ENCODE measurements around the gene KCTD3.

Gene KCTD3

DNA sequence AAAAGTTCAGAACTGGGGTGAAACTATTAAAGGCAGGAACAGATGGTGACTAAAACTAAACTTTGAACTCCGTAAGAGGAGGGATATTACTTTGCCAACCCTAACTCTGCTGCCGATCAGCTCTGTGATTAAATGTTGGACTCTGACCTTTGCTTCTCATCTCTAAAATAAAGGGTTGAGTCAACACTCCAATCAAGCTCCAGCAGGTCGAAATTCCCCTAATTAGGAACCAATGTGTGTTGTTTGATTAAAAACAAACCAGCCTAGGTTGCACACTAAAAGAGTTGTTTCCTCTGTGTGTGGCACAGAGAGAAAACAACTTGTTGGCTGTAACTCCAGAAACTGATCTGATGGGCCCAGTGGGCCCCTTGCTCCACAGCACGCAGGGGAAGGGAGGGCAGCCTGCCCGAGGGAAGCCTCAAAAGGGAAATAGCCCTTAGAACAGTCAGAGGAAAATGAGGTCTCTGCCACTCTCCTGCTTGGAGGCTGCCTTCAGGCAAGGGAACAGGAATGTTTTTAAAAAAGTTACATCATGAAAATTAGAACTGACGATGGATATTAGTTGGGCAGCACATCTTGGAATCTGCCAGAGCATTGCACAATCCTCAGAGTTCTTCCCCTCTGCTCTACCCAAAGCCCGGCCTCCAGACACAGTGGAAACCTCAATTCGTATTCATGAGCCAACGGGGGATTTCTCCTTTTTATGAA, 69.3 kb downstream of the KCTD3 start:
- H4K20me1 ChIP-seq (ENCODE audit: insufficient read depth, low read length, poor library complexity, severe bottlenecking): no peaks in the 10 kb centered on the region
- H2AFZ ChIP-seq (ENCODE audit: low read length): no peak overlapping the region
- no peaks in the 10 kb centered on the region for H3K9me2 ChIP-seq (replicated peaks; ENCODE audit: low read depth, low read length)
- no peaks in the 10 kb centered on the region for H3K4me1 ChIP-seq (ENCODE audit: insufficient read depth, low read length, poor library complexity, severe bottlenecking)
- H3F3A ChIP-seq (ENCODE audit: low read depth): no peaks in the 10 kb centered on the region
- H3K9me3 ChIP-seq (ENCODE audit: insufficient read depth, low read depth, low read length): no peaks in the 10 kb centered on the region
- H3K4me3 ChIP-seq (ENCODE audit: low read length, poor library complexity, severe bottlenecking): no peak overlapping the region
- no peak for TF ChIP-seq EZH2phosphoT487 (IDR thresholded peaks at IDR 0.05; ENCODE audit: borderline replicate concordance)
- TF ChIP-seq, protein P1, sequence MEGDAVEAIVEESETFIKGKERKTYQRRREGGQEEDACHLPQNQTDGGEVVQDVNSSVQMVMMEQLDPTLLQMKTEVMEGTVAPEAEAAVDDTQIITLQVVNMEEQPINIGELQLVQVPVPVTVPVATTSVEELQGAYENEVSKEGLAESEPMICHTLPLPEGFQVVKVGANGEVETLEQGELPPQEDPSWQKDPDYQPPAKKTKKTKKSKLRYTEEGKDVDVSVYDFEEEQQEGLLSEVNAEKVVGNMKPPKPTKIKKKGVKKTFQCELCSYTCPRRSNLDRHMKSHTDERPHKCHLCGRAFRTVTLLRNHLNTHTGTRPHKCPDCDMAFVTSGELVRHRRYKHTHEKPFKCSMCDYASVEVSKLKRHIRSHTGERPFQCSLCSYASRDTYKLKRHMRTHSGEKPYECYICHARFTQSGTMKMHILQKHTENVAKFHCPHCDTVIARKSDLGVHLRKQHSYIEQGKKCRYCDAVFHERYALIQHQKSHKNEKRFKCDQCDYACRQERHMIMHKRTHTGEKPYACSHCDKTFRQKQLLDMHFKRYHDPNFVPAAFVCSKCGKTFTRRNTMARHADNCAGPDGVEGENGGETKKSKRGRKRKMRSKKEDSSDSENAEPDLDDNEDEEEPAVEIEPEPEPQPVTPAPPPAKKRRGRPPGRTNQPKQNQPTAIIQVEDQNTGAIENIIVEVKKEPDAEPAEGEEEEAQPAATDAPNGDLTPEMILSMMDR (conservative IDR thresholded peaks at IDR 0.05; ENCODE audit: low read length): no peak
- H3K4me2 ChIP-seq (ENCODE audit: low read depth, low read length, poor library complexity, severe bottlenecking): no peak overlapping the region
- no peaks in the 10 kb centered on the region for H3K79me2 ChIP-seq (ENCODE audit: insufficient read depth, low read length)
- H3K36me3 ChIP-seq (ENCODE audit: insufficient read depth, low read length): no peaks in the 10 kb centered on the region
- H3K9ac ChIP-seq (ENCODE audit: low read depth, low read length, poor library complexity, severe bottlenecking): no peak overlapping the region
- H3K27me3 ChIP-seq (ENCODE audit: insufficient read depth, low read length, poor library complexity, severe bottlenecking): no peaks in the 10 kb centered on the region

DNA sequence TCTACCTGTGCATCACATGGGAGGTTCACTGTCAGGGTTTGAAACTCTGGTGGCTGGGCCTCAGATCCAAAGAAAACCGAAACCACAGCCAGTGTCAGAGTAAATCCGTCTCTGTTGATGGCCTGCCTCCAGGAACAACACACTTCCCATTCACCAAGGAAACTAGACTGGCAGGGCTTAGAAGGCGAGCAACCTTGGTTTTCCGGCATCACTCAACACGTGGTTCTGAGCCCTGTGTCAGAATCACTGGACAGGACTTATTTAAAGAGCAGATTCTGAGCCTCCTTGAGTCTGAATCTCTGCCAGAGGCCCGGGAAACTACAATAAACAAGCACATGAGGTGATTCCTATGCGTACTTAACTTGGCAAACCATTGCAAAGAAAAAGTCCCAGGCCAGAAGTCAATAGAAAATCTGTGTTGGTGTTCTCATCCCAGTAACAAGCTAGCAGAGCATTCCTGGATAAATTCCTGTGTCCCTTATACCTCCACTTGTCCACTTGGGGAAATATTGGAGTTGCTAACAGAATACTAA, 70.0 kb downstream of the KCTD3 start:
- Histone ChIP-seq H3K4me1 (ENCODE audit: insufficient read depth, low read length, poor library complexity, severe bottlenecking) (no peaks in the 10 kb centered on the region), H3K4me3 (ENCODE audit: low read length, poor library complexity, severe bottlenecking) (no peak overlapping the region), H4K20me1 (ENCODE audit: insufficient read depth, low read length, poor library complexity, severe bottlenecking) (no peaks in the 10 kb centered on the region), H2AFZ (ENCODE audit: low read length) (no peak overlapping the region), H3K9ac (ENCODE audit: low read depth, low read length, poor library complexity, severe bottlenecking) (no peak overlapping the region), H3K9me3 (ENCODE audit: insufficient read depth, low read depth, low read length) (no peaks in the 10 kb centered on the region), H3K36me3 (ENCODE audit: insufficient read depth, low read length) (no peaks in the 10 kb centered on the region), H3F3A (ENCODE audit: low read depth) (no peaks in the 10 kb centered on the region), H3K4me2 (ENCODE audit: low read depth, low read length, poor library complexity, severe bottlenecking) (no peak overlapping the region), H3K9me2 (replicated peaks; ENCODE audit: low read depth, low read length) (no peaks in the 10 kb centered on the region), H3K27me3 (ENCODE audit: insufficient read depth, low read length, poor library complexity, severe bottlenecking) (no peaks in the 10 kb centered on the region), H3K79me2 (ENCODE audit: insufficient read depth, low read length) (no peaks in the 10 kb centered on the region)
- TF ChIP-seq, protein P1 (conservative IDR thresholded peaks at IDR 0.05; ENCODE audit: low read length): no peak
- no peak for TF ChIP-seq EZH2phosphoT487 (IDR thresholded peaks at IDR 0.05; ENCODE audit: borderline replicate concordance)

GRCh38 chr1:215640429-215641148, 73.5 kb downstream of the KCTD3 start:
- Histone ChIP-seq H3K79me2 (ENCODE audit: insufficient read depth, low read length) (no peaks in the 10 kb centered on the region), H3K9me3 (ENCODE audit: insufficient read depth, low read depth, low read length) (no peaks in the 10 kb centered on the region), H4K20me1 (ENCODE audit: insufficient read depth, low read length, poor library complexity, severe bottlenecking) (no peaks in the 10 kb centered on the region), H3K9ac (ENCODE audit: low read depth, low read length, poor library complexity, severe bottlenecking) (no peak overlapping the region), H3K4me2 (ENCODE audit: low read depth, low read length, poor library complexity, severe bottlenecking) (no peak overlapping the region), H3K4me1 (ENCODE audit: insufficient read depth, low read length, poor library complexity, severe bottlenecking) (no peaks in the 10 kb centered on the region), H3K27me3 (ENCODE audit: insufficient read depth, low read length, poor library complexity, severe bottlenecking) (no peaks in the 10 kb centered on the region), H3K36me3 (ENCODE audit: insufficient read depth, low read length) (no peaks in the 10 kb centered on the region), H3F3A (ENCODE audit: low read depth) (no peaks in the 10 kb centered on the region), H2AFZ (ENCODE audit: low read length) (no peak overlapping the region), H3K9me2 (replicated peaks; ENCODE audit: low read depth, low read length) (no peaks in the 10 kb centered on the region), H3K4me3 (ENCODE audit: low read length, poor library complexity, severe bottlenecking) (no peak overlapping the region)
- TF ChIP-seq, protein P1 (conservative IDR thresholded peaks at IDR 0.05; ENCODE audit: low read length): no peak
- TF ChIP-seq EZH2phosphoT487 (IDR thresholded peaks at IDR 0.05; ENCODE audit: borderline replicate concordance): no peak

Measured in Loucy (cell line).